HCT116 (cell line): ENCODE measurements around the gene TALDO1.

Source experiments
- CBX3 ChIP-seq: IDR thresholded peaks from 2 replicates; pipeline ENCODE4 v1.6.1; 2012; ENCODE audit warnings: low read depth
- CEBPB ChIP-seq: IDR thresholded peaks from 2 replicates; pipeline ENCODE4 v1.6.1; 2012; ENCODE audit warnings: low read depth
- EGR1 ChIP-seq: IDR thresholded peaks from 2 replicates; pipeline ENCODE4 v1.6.1; 2012; ENCODE audit warnings: low read depth
- EZH2 ChIP-seq: fragments of 200-600 bp; sonication (generic); IDR thresholded peaks from 2 replicates; pipeline ENCODE4 v1.6.1; 2017; ENCODE audit warnings: antibody characterized with exemption, mixed run types
- FOSL1 ChIP-seq: IDR thresholded peaks from 2 replicates; pipeline ENCODE4 v1.6.1; 2012; ENCODE audit warnings: low read depth
- JUND ChIP-seq: IDR thresholded peaks from 2 replicates; pipeline ENCODE4 v1.6.1; 2012
- POLR2A ChIP-seq: IDR thresholded peaks from 2 replicates; pipeline ENCODE4 v1.7.0; 2011; ENCODE audit warnings: borderline replicate concordance; ENCODE audit not compliant: insufficient read depth, insufficient read length; ENCODE audit errors: extremely low read depth
- RAD21 ChIP-seq: IDR thresholded peaks from 2 replicates; pipeline ENCODE4 v1.6.1; 2012; ENCODE audit warnings: low read depth, mild to moderate bottlenecking
- TCF7L2 ChIP-seq: IDR thresholded peaks from 2 replicates; pipeline ENCODE4 v1.7.0; 2011; ENCODE audit warnings: borderline replicate concordance, inconsistent platforms; ENCODE audit not compliant: insufficient read depth, insufficient read length; ENCODE audit errors: extremely low read depth
- YY1 ChIP-seq: IDR thresholded peaks from 2 replicates; pipeline ENCODE4 v1.6.1; 2011; ENCODE audit warnings: low read length, low read depth, moderate library complexity, mild to moderate bottlenecking; ENCODE audit not compliant: insufficient replicate concordance; ENCODE audit errors: extremely low read depth
- ZFX ChIP-seq: fragments of 450-650 bp; IDR thresholded peaks from 2 replicates; pipeline ENCODE4 v1.6.1; 2017
- TF ChIP-seq, protein P1 (sequence below), 3 experiments: fragments of 200-600 bp in 1 of 3; sonication (generic) in 1 of 3; IDR thresholded peaks in 2 of 3; conservative IDR thresholded peaks in 1 of 3; 2 replicates each; pipeline ENCODE4 v1.5.1; 2012 to 2017; ENCODE audit warnings: low read depth in 2 of 3, low read length in 2 of 3, antibody characterized with exemption in 1 of 3, borderline replicate concordance in 1 of 3, control low read depth in 1 of 3, mild to moderate bottlenecking in 1 of 3, mixed read lengths in 1 of 3, mixed run types in 1 of 3, moderate library complexity in 1 of 3; ENCODE audit not compliant: insufficient read depth in 1 of 3
- TF ChIP-seq, protein P2 (sequence below): IDR thresholded peaks from 2 replicates; pipeline ENCODE4 v1.6.1; 2011; ENCODE audit warnings: mild to moderate bottlenecking, low read length, moderate library complexity; ENCODE audit not compliant: insufficient replicate concordance; ENCODE audit errors: extremely low read depth
- TF ChIP-seq, protein P3 (sequence below): IDR thresholded peaks from 2 replicates; pipeline ENCODE4 v1.6.1; 2012; ENCODE audit warnings: low read depth

DNA sequence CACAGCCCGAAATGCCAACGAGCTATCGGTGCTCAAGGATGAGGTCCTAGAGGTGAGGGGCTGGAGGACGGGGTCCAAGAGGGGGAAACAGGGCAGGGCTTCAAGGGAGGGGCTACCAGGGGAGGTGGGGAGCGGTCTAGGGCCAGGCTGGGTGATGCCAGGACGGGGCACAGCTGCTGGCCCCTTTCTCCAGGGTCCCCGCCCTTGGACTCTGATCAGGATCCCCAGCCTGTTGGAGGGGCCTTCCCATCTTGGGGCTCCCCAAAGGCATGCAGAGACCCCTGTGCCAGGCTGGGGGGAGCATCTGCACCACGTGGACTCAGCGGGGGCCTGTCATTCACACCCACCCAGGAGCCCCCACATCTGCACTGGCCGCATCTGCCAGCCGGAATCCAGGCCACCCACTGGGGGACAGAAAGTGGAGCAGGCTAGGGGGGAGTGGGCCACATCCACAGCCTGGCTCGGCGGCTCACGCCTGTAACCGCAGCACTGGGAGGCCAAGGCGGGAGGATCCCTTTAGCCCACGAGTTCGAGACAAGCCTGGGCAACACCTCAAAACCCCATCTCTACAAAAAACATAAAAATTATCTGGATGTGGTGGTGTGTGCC, 22.4 kb upstream of the TALDO1 start:
- TF ChIP-seq, protein P1, sequence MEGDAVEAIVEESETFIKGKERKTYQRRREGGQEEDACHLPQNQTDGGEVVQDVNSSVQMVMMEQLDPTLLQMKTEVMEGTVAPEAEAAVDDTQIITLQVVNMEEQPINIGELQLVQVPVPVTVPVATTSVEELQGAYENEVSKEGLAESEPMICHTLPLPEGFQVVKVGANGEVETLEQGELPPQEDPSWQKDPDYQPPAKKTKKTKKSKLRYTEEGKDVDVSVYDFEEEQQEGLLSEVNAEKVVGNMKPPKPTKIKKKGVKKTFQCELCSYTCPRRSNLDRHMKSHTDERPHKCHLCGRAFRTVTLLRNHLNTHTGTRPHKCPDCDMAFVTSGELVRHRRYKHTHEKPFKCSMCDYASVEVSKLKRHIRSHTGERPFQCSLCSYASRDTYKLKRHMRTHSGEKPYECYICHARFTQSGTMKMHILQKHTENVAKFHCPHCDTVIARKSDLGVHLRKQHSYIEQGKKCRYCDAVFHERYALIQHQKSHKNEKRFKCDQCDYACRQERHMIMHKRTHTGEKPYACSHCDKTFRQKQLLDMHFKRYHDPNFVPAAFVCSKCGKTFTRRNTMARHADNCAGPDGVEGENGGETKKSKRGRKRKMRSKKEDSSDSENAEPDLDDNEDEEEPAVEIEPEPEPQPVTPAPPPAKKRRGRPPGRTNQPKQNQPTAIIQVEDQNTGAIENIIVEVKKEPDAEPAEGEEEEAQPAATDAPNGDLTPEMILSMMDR (IDR thresholded peaks at IDR 0.05 in 2 of 3, conservative IDR thresholded peaks at IDR 0.05 in 1 of 3; ENCODE audit: borderline replicate concordance in 1 of 3, insufficient read depth in 1 of 3, low read depth in 2 of 3, low read length in 2 of 3): no peak
- TF ChIP-seq FOSL1 (no peak), ZFX (no peak), POLR2A (no peak), EZH2 (no peak), YY1 (no peak), JUND (no peak), TCF7L2 (no peak), RAD21 (no peak), CEBPB (no peak), EGR1 (no peak), CBX3 (no peak)
- TF ChIP-seq, protein P2, sequence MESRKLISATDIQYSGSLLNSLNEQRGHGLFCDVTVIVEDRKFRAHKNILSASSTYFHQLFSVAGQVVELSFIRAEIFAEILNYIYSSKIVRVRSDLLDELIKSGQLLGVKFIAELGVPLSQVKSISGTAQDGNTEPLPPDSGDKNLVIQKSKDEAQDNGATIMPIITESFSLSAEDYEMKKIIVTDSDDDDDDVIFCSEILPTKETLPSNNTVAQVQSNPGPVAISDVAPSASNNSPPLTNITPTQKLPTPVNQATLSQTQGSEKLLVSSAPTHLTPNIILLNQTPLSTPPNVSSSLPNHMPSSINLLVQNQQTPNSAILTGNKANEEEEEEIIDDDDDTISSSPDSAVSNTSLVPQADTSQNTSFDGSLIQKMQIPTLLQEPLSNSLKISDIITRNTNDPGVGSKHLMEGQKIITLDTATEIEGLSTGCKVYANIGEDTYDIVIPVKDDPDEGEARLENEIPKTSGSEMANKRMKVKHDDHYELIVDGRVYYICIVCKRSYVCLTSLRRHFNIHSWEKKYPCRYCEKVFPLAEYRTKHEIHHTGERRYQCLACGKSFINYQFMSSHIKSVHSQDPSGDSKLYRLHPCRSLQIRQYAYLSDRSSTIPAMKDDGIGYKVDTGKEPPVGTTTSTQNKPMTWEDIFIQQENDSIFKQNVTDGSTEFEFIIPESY: no peak
- TF ChIP-seq, protein P3, sequence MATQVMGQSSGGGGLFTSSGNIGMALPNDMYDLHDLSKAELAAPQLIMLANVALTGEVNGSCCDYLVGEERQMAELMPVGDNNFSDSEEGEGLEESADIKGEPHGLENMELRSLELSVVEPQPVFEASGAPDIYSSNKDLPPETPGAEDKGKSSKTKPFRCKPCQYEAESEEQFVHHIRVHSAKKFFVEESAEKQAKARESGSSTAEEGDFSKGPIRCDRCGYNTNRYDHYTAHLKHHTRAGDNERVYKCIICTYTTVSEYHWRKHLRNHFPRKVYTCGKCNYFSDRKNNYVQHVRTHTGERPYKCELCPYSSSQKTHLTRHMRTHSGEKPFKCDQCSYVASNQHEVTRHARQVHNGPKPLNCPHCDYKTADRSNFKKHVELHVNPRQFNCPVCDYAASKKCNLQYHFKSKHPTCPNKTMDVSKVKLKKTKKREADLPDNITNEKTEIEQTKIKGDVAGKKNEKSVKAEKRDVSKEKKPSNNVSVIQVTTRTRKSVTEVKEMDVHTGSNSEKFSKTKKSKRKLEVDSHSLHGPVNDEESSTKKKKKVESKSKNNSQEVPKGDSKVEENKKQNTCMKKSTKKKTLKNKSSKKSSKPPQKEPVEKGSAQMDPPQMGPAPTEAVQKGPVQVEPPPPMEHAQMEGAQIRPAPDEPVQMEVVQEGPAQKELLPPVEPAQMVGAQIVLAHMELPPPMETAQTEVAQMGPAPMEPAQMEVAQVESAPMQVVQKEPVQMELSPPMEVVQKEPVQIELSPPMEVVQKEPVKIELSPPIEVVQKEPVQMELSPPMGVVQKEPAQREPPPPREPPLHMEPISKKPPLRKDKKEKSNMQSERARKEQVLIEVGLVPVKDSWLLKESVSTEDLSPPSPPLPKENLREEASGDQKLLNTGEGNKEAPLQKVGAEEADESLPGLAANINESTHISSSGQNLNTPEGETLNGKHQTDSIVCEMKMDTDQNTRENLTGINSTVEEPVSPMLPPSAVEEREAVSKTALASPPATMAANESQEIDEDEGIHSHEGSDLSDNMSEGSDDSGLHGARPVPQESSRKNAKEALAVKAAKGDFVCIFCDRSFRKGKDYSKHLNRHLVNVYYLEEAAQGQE: no peak
